Fibroblast of the aortic adventitia (primary cell): ENCODE measurements around the gene CACNA1D. TPM values are rescaled to one million over a fixed set of nuclear protein-coding genes. Genes with fewer than 3 reads are reported as not detected.

Source experiments
- DNase-seq: peaks from one replicate; pipeline ENCODE4 v3.0.0-alpha.2; 2010; ENCODE audit warnings: low read depth
- H3K4me3 ChIP-seq: 2 replicates; pipeline ENCODE4 v1.5.1; 2011; ENCODE audit warnings: low read depth, mild to moderate bottlenecking, control low read depth, low read length, moderate library complexity
- total RNA-seq: library from RNA; depleted of rRNA; stranded (reverse); fragments of >200 nt; gene quantifications from 2 replicates; pipeline ENCODE4 v1.2.3, GENCODE V29; 2012; ENCODE audit warnings: low replicate concordance
- TF ChIP-seq, protein P1 (sequence below): IDR thresholded peaks from 2 replicates; pipeline ENCODE4 v1.5.1; 2011; ENCODE audit warnings: mild to moderate bottlenecking, low read length, control low read depth, inconsistent platforms; ENCODE audit not compliant: insufficient read depth

Gene CACNA1D
- total RNA-seq, 1 donor: 1.9 TPM

DNA sequence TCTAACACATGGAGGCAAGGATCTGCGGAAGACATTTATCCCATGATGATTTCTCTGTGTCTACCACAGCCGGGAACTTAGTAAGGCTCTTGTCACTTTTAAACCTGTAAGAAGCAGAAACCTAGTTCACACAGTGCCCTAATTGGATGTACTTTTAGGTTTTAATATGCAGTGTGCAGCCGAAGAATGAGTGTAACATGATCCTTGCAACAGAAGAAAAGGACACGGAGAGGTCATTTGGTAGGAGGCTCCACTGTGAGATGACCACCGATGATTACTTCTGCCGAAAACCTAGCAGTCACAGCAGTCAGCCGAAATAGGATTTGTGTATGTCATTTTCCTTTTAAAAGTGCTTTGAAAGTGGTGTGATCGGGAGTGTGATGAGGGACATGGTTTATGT is 6.8 kb downstream of the CACNA1D start:
- TF ChIP-seq, protein P1, sequence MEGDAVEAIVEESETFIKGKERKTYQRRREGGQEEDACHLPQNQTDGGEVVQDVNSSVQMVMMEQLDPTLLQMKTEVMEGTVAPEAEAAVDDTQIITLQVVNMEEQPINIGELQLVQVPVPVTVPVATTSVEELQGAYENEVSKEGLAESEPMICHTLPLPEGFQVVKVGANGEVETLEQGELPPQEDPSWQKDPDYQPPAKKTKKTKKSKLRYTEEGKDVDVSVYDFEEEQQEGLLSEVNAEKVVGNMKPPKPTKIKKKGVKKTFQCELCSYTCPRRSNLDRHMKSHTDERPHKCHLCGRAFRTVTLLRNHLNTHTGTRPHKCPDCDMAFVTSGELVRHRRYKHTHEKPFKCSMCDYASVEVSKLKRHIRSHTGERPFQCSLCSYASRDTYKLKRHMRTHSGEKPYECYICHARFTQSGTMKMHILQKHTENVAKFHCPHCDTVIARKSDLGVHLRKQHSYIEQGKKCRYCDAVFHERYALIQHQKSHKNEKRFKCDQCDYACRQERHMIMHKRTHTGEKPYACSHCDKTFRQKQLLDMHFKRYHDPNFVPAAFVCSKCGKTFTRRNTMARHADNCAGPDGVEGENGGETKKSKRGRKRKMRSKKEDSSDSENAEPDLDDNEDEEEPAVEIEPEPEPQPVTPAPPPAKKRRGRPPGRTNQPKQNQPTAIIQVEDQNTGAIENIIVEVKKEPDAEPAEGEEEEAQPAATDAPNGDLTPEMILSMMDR: no peak
- DNase-seq: no peak
- H3K4me3 ChIP-seq: no peak overlapping the region

DNA sequence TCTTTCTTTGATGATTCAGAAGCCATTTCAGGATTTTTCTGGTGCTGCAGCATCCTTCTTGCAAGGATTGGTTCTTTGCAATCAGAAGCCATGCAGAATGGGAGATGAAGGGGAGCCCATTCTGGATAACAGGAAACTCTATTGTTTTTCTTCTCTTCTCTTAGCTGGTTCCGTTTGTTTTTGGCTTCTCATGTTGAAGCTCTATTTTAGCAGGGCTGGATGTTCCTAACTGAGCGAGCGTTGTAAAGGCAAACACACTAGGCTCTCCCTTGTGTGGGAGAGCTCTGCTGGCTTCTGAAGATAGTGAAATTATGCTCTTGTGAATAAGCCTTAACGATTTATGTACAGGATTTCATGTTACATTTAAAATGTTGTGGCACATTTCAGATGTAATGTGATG is 8.3 kb downstream of the CACNA1D start:
- no peak for DNase-seq
- H3K4me3 ChIP-seq: no peak overlapping the region
- TF ChIP-seq, protein P1: no peak

DNA sequence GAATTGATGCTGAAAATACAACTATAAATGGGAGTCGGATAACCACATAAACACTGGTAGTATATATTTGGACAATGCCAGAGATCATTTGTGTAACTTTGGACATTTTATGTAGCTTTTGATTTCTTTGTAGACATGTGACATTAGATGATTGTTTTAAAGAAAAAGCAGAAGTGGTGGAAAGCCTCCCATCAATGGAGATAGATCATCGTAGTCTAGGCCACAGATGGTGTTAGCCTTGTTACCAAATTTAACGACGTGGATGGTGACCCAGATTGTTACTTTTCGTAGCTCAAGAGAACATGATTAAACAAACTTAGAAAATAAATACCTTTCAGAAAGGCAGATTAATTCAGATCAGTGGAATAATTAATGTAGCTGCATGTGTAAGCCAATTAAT is 8.8 kb downstream of the CACNA1D start:
- no peak overlapping the region for H3K4me3 ChIP-seq
- no peak for DNase-seq
- TF ChIP-seq, protein P1: no peak

DNA sequence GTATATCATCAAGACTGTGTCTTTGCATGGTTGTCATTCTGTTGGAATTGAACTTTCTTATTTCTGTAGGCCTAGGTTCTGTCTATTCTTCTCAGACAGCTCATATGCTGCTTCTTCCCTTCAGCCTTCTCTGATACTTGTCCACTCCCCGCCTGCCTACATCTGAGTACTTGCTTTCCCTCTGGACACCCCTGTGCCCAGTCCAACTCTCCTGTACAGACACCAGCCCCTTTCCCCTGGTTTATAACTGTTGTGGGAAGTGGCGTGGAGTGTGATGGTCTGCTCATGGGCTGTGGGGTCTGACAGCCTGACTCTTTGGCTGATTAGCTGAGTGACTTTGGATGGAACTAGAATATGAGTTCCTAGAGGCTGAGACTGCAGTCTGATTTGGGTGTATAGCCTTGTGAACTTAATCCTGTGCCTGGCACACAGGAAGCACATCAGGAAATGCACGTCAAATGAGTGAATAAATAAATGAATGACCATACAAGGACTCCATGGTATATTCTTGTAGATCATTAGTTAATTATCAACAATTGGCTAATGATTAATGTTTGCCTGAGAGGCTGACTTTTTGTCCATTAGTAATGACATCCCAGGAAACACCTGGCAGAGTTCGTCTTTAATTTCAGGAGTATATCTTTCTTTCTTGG is 11.8 kb downstream of the CACNA1D start:
- H3K4me3 ChIP-seq: no peak overlapping the region
- no peak for DNase-seq
- TF ChIP-seq, protein P1: no peak

DNA sequence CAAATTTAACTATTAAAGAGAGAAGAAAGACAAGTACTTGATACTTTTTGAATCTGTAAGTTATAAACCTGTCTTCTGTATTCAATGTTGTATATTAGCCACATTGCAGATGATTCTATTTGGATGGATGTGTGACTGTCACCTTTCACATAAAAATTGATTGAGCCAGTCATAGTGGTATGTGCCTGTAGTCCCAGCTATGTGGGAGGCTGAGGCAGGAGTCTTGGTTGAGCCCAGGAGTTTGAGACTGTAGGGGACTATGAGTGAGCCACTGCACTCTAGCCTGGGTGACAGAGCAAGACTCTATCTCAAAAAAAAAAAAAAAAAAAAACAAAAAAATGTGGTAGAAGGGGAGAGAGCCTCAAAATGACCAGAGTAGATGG is 12.3 kb downstream of the CACNA1D start:
- TF ChIP-seq, protein P1: no peak
- DNase-seq: no peak
- no peak overlapping the region for H3K4me3 ChIP-seq

DNA sequence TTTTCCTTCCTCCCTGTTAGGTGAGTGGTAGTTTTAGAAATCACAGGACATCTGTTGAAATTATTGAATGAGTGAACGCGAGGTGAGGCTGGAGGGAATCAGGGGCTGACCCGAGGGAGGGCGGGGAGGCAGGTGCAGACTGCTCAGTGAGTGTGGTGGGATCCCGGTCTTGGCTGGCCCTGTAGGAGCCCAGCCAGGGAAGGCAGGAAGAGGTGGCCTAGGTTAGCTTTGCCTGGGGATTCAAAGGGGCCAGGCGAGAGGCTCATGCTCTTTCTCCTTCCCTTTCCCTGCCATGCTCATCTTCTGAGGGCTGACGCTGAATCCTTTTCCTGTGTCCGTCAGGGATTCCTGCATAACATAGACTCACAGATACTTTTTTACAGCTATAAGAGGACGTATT is 15.1 kb downstream of the CACNA1D start:
- TF ChIP-seq, protein P1: no peak
- no peak for DNase-seq

DNA sequence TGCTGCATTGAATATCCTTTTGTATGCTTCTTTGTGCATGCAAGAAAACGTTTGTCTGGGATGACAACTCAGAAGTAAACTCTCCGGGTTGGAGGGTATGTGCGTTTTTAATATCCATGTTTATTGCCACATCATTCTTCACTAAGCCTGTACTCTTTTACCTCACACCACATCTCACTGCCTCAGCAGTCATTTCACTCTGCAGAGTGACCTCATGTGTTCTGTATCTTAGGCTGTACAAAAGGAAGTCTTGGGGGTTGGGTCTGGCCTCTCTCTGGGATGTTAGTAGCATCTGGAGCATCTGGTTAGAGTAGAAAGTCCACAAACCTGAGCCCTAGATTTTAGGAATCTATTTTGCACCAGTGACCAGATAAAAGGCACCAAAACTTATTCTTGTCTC is 16.1 kb downstream of the CACNA1D start:
- no peak overlapping the region for H3K4me3 ChIP-seq
- DNase-seq: no peak
- TF ChIP-seq, protein P1: no peak

More for the DNA sequence above, 15.1 kb downstream of the CACNA1D start:
- no peak overlapping the region for H3K4me3 ChIP-seq
